ENCODE data around the gene TSPAN4.

Gene TSPAN4, protein sequence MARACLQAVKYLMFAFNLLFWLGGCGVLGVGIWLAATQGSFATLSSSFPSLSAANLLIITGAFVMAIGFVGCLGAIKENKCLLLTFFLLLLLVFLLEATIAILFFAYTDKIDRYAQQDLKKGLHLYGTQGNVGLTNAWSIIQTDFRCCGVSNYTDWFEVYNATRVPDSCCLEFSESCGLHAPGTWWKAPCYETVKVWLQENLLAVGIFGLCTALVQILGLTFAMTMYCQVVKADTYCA

DNA sequence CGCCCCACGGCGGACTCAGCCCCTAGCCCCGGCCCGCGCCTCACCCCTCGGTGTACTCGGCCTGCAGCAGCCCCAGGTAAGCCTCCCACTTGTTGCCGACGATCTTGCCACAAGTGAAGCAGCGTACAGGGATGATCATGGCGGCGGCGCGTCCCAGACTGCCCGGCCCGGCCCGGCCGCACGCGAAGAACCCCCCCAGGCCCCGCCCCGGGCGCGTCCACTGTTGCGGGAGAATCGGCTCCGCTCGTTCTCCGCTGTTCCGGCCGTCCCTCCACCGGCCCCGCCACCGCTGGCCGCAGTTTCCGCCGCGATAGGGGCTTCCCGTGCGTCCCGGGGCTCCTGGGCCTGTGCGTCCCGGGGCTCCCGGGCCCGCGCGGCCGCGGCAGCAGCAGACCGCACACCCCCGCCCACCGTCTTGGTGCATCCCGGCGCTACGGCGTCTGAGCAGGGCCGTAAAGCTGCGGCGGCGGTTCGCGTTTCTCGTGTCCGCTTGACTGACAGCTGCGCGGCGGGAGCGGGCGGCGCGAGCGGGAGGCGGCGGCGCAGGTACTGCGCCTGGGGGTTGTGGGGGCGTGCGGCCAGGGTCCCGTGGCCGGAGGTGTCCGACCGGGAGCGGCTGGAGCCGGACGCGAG, at the start of gene TSPAN4, which contains the start of gene POLR2L:
TSS of gene TSPAN4 (plus strand) at position 483 of the 633 bp plus-strand sequence. CDS start 7,453 bp downstream, outside the sequence.
TSS of gene POLR2L (minus strand) at position 160 of the 633 bp plus-strand sequence. CDS start at position 139, 21 bp downstream.
- peak; percentile 82 for DNase-seq

DNA sequence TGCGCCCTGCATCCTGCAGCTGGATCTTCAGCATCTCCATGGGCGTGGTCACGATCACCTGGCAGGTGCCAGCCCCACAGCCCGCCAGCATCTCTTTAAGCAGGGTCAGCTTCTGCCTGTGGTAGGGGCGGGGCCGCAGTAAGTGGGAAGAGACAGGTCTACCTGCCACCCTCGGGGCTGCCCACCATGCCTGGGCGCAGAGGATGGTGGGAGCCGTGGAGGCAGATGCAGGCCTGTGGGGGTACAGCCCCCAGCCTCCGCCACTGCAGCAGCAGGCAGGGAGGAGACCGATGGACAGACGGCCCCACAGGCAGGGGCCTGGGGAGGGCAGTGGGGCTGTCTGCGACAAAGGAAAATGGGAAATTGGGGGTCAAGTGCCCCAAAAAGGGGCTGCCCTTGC, 49.8 kb upstream of the TSPAN4 start:
- no peak for DNase-seq

GRCh38 chr11:793556-793955, 49.1 kb upstream of the TSPAN4 start:
- no peak for DNase-seq

- no peak for DNase-seq
These were observed 48.5 kb upstream of the TSPAN4 start for GRCh38 chr11:794013-794765.

DNA sequence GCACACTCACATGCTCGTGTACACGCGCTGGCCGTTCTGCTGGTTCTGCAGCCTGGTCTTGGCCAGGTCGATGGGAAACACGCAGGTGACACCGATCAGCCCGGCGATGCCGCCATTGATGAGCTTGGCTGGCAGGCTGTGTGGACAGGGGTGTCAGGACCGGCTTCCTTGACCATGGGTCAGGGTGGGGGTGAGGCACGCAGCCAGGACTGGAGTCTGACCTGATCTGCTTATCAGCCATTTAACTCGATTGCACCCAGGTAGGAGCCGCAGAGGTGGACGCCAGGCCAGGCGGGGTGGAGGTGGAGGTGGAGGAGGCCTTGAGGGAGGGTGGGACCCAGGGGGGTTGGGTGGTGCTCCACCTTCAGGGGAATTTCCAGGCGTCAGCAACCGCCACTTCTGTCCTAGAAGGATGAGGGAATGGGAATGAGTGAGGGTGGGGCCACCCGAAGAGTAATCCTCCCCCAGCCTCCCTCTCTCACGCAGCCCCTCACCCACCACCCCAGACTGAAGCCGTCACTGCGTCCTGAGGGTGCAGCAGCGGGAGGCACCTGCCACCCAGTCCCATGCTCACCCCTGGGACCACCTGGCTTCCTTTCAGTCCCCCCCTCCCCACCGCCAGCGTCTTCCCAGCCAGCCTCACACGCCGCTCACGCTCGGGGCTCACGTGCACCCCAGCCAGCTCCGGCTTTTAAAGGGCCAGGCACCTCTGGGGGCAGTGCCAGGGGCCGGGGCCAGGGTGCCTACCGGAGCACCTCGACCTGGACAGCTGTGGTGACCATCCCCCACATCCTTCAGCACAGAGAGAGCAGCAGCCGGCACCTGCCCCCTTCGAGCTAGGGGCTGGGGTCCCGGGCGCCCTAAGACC, 47.7 kb upstream of the TSPAN4 start:
- peak; percentile 41 for DNase-seq

- peak; percentile 71 for DNase-seq
These were observed 46.8 kb upstream of the TSPAN4 start for GRCh38 chr11:795634-796564.

- no peak for DNase-seq
These were observed 45.9 kb upstream of the TSPAN4 start for GRCh38 chr11:796565-797295.

- DNase-seq: peak; percentile 75
These were observed 45.2 kb upstream of the TSPAN4 start for GRCh38 chr11:797296-798092.

GRCh38 chr11:798093-798713, 44.4 kb upstream of the TSPAN4 start, which contains the start of gene SLC25A22:
TSS of gene SLC25A22 (minus strand) at chr11:798281. CDS start at chr11:795006, 3,275 bp downstream.
- DNase-seq: peak; percentile 77

DNA sequence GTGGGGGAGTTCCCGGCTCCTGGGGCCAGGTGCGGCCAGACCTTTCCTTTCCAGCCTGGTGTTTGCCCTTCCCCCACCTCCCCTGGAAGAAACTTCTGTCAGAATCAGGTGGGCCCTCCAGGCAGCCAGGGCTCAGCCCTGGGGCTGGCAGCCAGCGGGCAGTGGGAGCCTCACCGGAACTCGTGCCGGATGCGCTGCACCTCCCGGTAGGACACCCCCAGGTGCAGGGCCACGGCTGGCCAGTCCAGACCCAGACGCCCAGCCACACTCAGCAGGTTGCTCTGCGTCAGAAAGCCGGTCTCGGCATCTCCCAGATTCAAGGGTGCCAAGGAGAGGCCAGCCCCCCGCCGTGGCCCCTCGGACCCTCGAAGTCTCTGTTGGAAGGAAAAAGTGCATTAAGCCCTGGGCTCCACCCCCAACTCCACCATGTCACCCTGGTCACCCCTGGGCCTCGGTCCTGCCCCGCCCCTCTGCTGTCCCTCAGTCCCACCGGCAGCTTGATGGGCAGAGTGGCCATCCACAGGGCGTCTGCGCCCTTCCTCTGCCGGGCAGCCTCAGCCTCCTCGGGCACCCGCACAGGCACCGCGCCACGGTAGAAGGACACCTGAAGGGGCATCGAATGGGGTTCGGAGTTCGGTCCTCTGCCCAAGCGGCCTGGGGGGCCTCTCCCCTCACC, 42.9 kb upstream of the TSPAN4 start:
- no peak for DNase-seq

GRCh38 chr11:800473-800872, 42.2 kb upstream of the TSPAN4 start:
- no peak for DNase-seq

DNA sequence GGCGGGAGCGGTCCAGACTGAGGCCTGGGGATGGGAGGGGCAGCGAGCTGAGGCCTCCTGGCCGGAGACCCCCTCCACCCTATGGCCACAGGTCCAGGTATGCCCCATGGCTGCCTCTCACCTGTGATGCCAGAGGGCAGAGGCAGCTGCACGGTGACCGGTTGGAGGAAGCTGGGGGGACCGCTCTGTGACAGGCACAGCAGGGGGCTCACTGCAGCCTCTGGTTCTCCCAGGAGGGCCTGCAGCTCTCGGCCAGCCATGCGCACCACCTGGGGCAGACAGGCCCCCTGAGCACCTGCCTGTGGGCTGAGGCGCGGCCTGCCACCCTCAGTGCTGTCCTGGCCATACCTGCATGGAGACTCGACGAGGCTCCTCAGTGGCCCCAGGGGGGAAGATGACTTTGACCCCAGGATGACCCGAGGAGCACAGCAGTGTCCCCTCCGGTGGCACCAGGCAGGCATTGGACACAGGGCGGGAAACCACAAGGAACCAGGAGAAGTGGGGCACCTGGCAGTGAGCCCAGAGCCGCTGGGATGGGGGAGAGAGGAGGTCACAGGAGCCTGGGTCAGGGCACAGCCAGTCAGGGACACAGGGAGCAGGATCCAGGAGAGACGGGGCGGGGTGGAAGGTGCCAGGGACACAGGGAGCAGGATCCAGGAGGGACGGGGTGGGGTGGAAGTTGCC, 41.4 kb upstream of the TSPAN4 start:
- DNase-seq: no peak

GRCh38 chr11:802018-802617, 40.5 kb upstream of the TSPAN4 start:
- DNase-seq: no peak

- DNase-seq: no peak
These were observed 39.8 kb upstream of the TSPAN4 start for GRCh38 chr11:802693-803466.

DNA sequence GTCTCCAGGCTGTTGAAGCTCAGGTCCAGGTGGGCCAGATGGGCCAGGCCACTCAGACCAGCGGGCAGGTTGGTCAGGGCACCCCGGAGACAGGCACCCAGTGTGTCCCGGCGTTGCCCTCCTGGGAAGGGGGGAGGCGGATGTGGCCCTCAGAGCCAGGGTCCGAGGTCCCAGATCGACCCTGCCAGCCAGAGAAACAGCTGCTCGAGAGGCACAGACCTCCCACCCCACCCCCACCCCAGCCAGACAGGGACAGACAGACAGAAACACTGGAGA, 39.2 kb upstream of the TSPAN4 start:
- DNase-seq: no peak

- DNase-seq: peak; percentile 27
These were observed 38.7 kb upstream of the TSPAN4 start for GRCh38 chr11:803770-804598.

Measured in NCI-H1436 (cell line).